ENCODE results near the gene MARK1. TPM values are rescaled to one million over a fixed set of nuclear protein-coding genes. Genes with fewer than 3 reads are reported as not detected.
"Not testable (repeated sequence)": the region's sequence is repeated elsewhere in the genome, so short reads cannot be mapped to it uniquely, and the experiment has no call there.

Gene MARK1
- total RNA-seq, 4 donors from 2014 or later: 13.0 to 32.9 (median 21.1) TPM

- Histone ChIP-seq H3K4me3 (no peak overlapping the region), H3K4me1 (no peaks in the 10 kb centered on the region), H3K9me3 (no peaks in the 10 kb centered on the region), H3K27ac (no peak overlapping the region), H3K27me3 (no peaks in the 10 kb centered on the region), H3K36me3 (peaks cover 0 to 13% of the 10 kb centered on the region in 2 donors)
- no peak for ATAC-seq
- no peak for TF ChIP-seq POLR2A (IDR thresholded peaks at IDR 0.05)
- no peak for TF ChIP-seq POLR2AphosphoS5 (IDR thresholded peaks at IDR 0.05)
- no peak for TF ChIP-seq EP300 (IDR thresholded peaks at IDR 0.05)
- TF ChIP-seq, protein P1, sequence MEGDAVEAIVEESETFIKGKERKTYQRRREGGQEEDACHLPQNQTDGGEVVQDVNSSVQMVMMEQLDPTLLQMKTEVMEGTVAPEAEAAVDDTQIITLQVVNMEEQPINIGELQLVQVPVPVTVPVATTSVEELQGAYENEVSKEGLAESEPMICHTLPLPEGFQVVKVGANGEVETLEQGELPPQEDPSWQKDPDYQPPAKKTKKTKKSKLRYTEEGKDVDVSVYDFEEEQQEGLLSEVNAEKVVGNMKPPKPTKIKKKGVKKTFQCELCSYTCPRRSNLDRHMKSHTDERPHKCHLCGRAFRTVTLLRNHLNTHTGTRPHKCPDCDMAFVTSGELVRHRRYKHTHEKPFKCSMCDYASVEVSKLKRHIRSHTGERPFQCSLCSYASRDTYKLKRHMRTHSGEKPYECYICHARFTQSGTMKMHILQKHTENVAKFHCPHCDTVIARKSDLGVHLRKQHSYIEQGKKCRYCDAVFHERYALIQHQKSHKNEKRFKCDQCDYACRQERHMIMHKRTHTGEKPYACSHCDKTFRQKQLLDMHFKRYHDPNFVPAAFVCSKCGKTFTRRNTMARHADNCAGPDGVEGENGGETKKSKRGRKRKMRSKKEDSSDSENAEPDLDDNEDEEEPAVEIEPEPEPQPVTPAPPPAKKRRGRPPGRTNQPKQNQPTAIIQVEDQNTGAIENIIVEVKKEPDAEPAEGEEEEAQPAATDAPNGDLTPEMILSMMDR (IDR thresholded peaks at IDR 0.05): no peak
- WGBS, 2 donors (ENCODE audit: low coverage in 1 of 2): 90% methylated on average over 3 of the region's 3 CpGs; no CpG with 5 or more reads in 1 of the 2 donors
Observed at GRCh38 chr1:220595179-220595578, 67.2 kb downstream of the MARK1 start.

GRCh38 chr1:220604926-220605325, 77.0 kb downstream of the MARK1 start:
- Histone ChIP-seq H3K27me3 (no peaks in the 10 kb centered on the region), H3K27ac (no peak overlapping the region), H3K4me3 (no peak overlapping the region), H3K36me3 (no peaks in the 10 kb centered on the region), H3K9me3 (no peaks in the 10 kb centered on the region), H3K4me1 (no peaks in the 10 kb centered on the region)
- no peak for ATAC-seq
- TF ChIP-seq POLR2A (IDR thresholded peaks at IDR 0.05): no peak
- TF ChIP-seq EP300 (IDR thresholded peaks at IDR 0.05): no peak
- TF ChIP-seq POLR2AphosphoS5 (IDR thresholded peaks at IDR 0.05): no peak
- TF ChIP-seq, protein P1 (IDR thresholded peaks at IDR 0.05): no peak
- WGBS, 2 donors (ENCODE audit: low coverage in 1 of 2): 97 to 100% methylated on average over 3 of the region's 3 CpGs

- H3K36me3 ChIP-seq, H3K4me3 ChIP-seq, H3K27ac ChIP-seq, H3K9me3 ChIP-seq, ATAC-seq, H3K27me3 ChIP-seq, H3K4me1 ChIP-seq: not testable (repeated sequence)
- WGBS, 2 donors (ENCODE audit: low coverage in 1 of 2): 100% methylated on average over 2 to 3 of the region's 4 CpGs
Observed at GRCh38 chr1:220605651-220606050, 77.7 kb downstream of the MARK1 start.

DNA sequence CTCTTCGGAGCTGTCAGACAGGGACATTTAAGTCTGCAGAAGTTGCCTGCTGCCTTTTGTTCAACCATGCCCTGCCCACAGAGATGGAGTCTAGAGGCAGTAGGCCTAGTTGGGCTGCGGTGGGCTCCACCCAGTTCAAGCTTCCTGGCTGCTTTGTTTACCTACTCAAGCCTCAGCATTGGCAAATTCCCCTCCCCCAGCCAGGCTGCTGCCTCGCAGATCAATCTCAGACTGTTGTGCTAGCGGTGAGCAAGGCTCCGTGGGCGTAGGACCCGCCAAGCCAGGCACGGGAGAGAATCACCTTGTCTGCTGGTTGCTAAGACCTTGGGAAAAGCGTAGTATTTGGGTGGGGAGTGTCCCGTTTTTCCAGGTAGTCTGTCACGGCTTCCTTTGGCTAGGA, 83.2 kb downstream of the MARK1 start:
- not testable (repeated sequence) for ATAC-seq, H3K4me1 ChIP-seq, H3K4me3 ChIP-seq, H3K27me3 ChIP-seq, H3K27ac ChIP-seq, H3K9me3 ChIP-seq
- peaks cover 0 to 12% of the 10 kb centered on the region in 2 donors for H3K36me3 ChIP-seq
- WGBS, 2 donors (ENCODE audit: low coverage in 1 of 2): 75 to 80% methylated on average over 1 to 4 of the region's 11 CpGs

GRCh38 chr1:220616836-220617235, 88.9 kb downstream of the MARK1 start:
- ATAC-seq: no peak
- Histone ChIP-seq H3K27ac (no peak overlapping the region), H3K4me1 (no peaks in the 10 kb centered on the region), H3K27me3 (no peaks in the 10 kb centered on the region), H3K4me3 (no peak overlapping the region), H3K36me3 (peaks cover 0 to 18% of the 10 kb centered on the region in 2 donors), H3K9me3 (no peaks in the 10 kb centered on the region)
- TF ChIP-seq, protein P1 (IDR thresholded peaks at IDR 0.05): no peak
- no peak for TF ChIP-seq EP300 (IDR thresholded peaks at IDR 0.05)

GRCh38 chr1:220628431-220628830, 100.5 kb downstream of the MARK1 start:
- Histone ChIP-seq H3K27ac (no peak overlapping the region), H3K36me3 (peaks cover 0 to 17% of the 10 kb centered on the region in 2 donors), H3K4me1 (no peaks in the 10 kb centered on the region), H3K4me3 (no peak overlapping the region), H3K27me3 (no peaks in the 10 kb centered on the region), H3K9me3 (no peaks in the 10 kb centered on the region)
- TF ChIP-seq, protein P1 (IDR thresholded peaks at IDR 0.05): no peak
- TF ChIP-seq POLR2A (IDR thresholded peaks at IDR 0.05) (no peak), EP300 (IDR thresholded peaks at IDR 0.05) (no peak), POLR2AphosphoS5 (IDR thresholded peaks at IDR 0.05) (no peak)
- ATAC-seq: no peak
- 94 to 97% methylated on average over 5 of the region's 5 CpGs for WGBS, 2 donors (ENCODE audit: low coverage in 1 of 2)
